Gastroesophageal sphincter (tissue), 4 donors: ENCODE results near the gene EPHA7. TPM values are rescaled to one million over a fixed set of nuclear protein-coding genes. Genes with fewer than 3 reads are reported as not detected.

Source experiments
- ATAC-seq: fragments of 150-250 bp; one replicate; pipeline ENCODE4 v1.9.1; 2016; ENCODE audit warnings: mild to moderate bottlenecking, moderate library complexity
- H3K27ac ChIP-seq, 4 donors: fragments of 200-600 bp; sonication (generic) in 3 of 4; 1 replicate in 3 of 4; 2 replicates in 1 of 4; pipeline ENCODE4 v1.5.1; 2016 to 2019
- H3K27me3 ChIP-seq: fragments of 200-600 bp; sonication (generic); one replicate; pipeline ENCODE4 v1.5.1; 2019
- H3K36me3 ChIP-seq, 2 donors: fragments of 200-600 bp; sonication (generic); one replicate each; pipeline ENCODE4 v1.5.1; 2019; ENCODE audit warnings: control low read depth in 1 of 2
- H3K4me1 ChIP-seq, 3 donors: fragments of 200-600 bp; sonication (generic); 1 replicate in 2 of 3; 2 replicates in 1 of 3; pipeline ENCODE4 v1.5.1; 2016 to 2019; ENCODE audit warnings: control low read depth in 2 of 3
- H3K4me3 ChIP-seq, 2 donors: fragments of 200-600 bp; sonication (generic); one replicate each; pipeline ENCODE4 v1.5.1; 2019; ENCODE audit warnings: mild to moderate bottlenecking in 1 of 2, moderate library complexity in 1 of 2
- H3K9me3 ChIP-seq, 3 donors: fragments of 200-600 bp; sonication (generic); one replicate each; pipeline ENCODE4 v1.5.1; 2017 to 2019; ENCODE audit warnings: control low read depth in 2 of 3
- EP300 ChIP-seq: sonication (generic); formaldehyde crosslinking; IDR thresholded peaks from one replicate; pipeline ENCODE4 v1.6.1; 2017; ENCODE audit warnings: antibody characterized with exemption, mild to moderate bottlenecking
- POLR2A ChIP-seq, 2 donors: fragments of 450-650 bp; IDR thresholded peaks; one replicate each; pipeline ENCODE4 v1.6.1; 2017; ENCODE audit warnings: antibody characterized with exemption in 2 of 2, mild to moderate bottlenecking in 2 of 2, moderate library complexity in 1 of 2
- POLR2AphosphoS5 ChIP-seq: sonication (generic); formaldehyde crosslinking; IDR thresholded peaks from one replicate; pipeline ENCODE4 v1.6.1; 2017; ENCODE audit warnings: antibody characterized with exemption
- WGBS, 2 donors: methylation state at CpG; one replicate each; pipeline ENCODE4 v1.1.5; 2018; ENCODE audit warnings: low coverage in 1 of 2; 5-methylcytosine and 5-hydroxymethylcytosine counted together
- total RNA-seq, 4 donors: library from RNA; depleted of rRNA; stranded (reverse); fragments of >200 nt; gene quantifications; one replicate each; pipeline ENCODE4 v1.1.0, GENCODE V29; 2016
- TF ChIP-seq, protein P1 (sequence below), 4 experiments: fragments of 200-600 bp in 2 of 4; fragments of 450-650 bp in 2 of 4; sonication (generic) in 1 of 4; IDR thresholded peaks; one replicate each; pipeline ENCODE4 v1.5.1; 2017 to 2019; ENCODE audit warnings: antibody characterized with exemption in 4 of 4, mild to moderate bottlenecking in 2 of 4, moderate library complexity in 2 of 4

The EPHA7 gene
- total RNA-seq, 4 donors from 2014 or later, result 71.6 to 210 (median 175) TPM

DNA sequence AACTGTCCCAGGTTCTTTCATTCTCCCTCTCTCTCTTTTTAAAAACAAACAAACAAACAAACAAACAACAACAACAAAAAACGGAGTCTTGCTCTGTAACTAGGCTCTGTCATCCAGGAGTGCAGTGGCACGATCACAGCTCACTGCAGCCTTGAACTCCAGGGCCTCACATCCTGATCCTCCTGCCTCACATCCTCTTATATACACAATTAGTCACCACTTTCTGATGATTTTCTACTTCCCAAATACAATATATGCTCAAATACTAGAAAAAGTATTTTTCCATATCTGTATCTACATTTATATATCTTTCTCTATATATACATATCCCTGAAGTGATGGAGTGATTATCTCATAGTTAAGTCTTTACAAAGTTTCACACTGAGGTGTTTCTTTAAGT is 170.7 kb downstream of the EPHA7 start:
- peaks cover 0 to 44% (median 5%) of the 10 kb centered on the region in 3 donors for H3K4me1 ChIP-seq
- TF ChIP-seq POLR2A (IDR thresholded peaks at IDR 0.05) (no peak), EP300 (no peak), POLR2AphosphoS5 (no peak)
- TF ChIP-seq, protein P1, sequence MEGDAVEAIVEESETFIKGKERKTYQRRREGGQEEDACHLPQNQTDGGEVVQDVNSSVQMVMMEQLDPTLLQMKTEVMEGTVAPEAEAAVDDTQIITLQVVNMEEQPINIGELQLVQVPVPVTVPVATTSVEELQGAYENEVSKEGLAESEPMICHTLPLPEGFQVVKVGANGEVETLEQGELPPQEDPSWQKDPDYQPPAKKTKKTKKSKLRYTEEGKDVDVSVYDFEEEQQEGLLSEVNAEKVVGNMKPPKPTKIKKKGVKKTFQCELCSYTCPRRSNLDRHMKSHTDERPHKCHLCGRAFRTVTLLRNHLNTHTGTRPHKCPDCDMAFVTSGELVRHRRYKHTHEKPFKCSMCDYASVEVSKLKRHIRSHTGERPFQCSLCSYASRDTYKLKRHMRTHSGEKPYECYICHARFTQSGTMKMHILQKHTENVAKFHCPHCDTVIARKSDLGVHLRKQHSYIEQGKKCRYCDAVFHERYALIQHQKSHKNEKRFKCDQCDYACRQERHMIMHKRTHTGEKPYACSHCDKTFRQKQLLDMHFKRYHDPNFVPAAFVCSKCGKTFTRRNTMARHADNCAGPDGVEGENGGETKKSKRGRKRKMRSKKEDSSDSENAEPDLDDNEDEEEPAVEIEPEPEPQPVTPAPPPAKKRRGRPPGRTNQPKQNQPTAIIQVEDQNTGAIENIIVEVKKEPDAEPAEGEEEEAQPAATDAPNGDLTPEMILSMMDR (IDR thresholded peaks at IDR 0.05), result no peak
- 43 to 46% methylated on average over 2 of the region's 2 CpGs for WGBS, 2 donors

DNA sequence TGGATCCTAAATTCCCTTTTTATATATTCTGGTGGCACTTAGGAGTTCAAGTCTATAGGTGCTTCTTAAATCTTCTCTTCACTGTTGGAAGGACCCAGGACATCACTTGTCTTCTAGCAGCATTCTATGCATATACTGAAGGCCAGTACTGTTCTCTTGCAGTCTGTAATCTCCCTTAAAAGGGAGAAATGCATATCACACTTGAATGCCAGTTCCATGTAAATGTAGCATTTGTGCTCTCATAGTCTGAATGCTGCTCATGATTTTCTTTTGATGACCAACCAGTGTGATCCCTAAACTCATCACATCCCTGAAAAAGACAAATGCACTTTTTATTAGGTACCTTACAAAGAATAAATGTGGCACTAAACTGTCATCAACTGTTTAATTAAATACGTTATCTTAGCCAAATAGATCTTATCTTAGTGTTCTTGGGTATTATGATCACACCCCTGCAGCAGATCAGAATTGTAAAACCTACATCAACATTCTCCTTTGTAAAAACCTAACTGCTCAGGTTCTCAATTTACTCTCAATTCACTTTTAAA is 176.1 kb downstream of the EPHA7 start:
- WGBS, 2 donors, result 36 to 50% methylated on average over 1 of the region's 1 CpG
- TF ChIP-seq EP300 (no peak), POLR2AphosphoS5 (no peak), POLR2A (IDR thresholded peaks at IDR 0.05) (no peak)
- TF ChIP-seq, protein P1 (IDR thresholded peaks at IDR 0.05), result no peak
- H3K4me1 ChIP-seq, result peaks cover 0 to 43% (median 8%) of the 10 kb centered on the region in 3 donors

More for the DNA sequence above, 170.7 kb downstream of the EPHA7 start:
- H3K9me3 ChIP-seq, result no peaks in the 10 kb centered on the region
- H3K4me3 ChIP-seq, result no peak overlapping the region
- peak overlapping the region in 1 of 4 donors; percentile 33 for H3K27ac ChIP-seq
- ATAC-seq, result no peak
- peaks cover 0 to 26% of the 10 kb centered on the region in 2 donors for H3K36me3 ChIP-seq
- no peaks in the 10 kb centered on the region for H3K27me3 ChIP-seq

DNA sequence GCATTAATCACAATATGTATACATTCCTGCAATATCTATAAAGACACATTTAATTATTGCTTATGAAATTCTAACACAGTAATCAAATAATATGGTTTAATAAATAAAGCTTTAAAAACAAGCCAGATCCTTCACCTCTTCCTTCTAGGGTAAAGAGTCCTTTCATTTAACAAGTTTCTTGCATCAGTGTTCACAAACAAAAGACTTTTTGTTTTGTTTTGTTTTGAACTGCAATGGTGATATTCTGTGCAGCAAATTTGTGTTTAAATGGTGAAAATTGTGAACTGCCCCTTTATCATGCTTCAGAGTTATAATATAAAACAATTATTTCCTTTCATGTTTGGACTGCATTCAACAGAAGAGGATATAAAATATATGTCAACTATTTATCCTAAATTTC is 177.3 kb downstream of the EPHA7 start:
- H3K27me3 ChIP-seq, result no peaks in the 10 kb centered on the region
- no peak for ATAC-seq
- H3K27ac ChIP-seq, result peak overlapping the region in 1 of 4 donors; percentile 48
- H3K36me3 ChIP-seq, result peaks cover 0 to 26% of the 10 kb centered on the region in 2 donors
- H3K9me3 ChIP-seq, result no peaks in the 10 kb centered on the region
- H3K4me3 ChIP-seq, result no peak overlapping the region
- TF ChIP-seq POLR2A (IDR thresholded peaks at IDR 0.05), result no peak
- no peak for TF ChIP-seq EP300
- TF ChIP-seq, protein P1 (IDR thresholded peaks at IDR 0.05), result no peak
- TF ChIP-seq POLR2AphosphoS5, result no peak
- peaks cover 0 to 41% (median 4%) of the 10 kb centered on the region in 3 donors for H3K4me1 ChIP-seq

More for the DNA sequence above, 176.1 kb downstream of the EPHA7 start:
- Histone ChIP-seq H3K27ac (peak overlapping the region in 2 of 4 donors; percentile 13 to 48), H3K27me3 (no peaks in the 10 kb centered on the region), H3K36me3 (peaks cover 0 to 26% of the 10 kb centered on the region in 2 donors), H3K4me3 (no peak overlapping the region), H3K9me3 (no peaks in the 10 kb centered on the region)
- no peak for ATAC-seq

DNA sequence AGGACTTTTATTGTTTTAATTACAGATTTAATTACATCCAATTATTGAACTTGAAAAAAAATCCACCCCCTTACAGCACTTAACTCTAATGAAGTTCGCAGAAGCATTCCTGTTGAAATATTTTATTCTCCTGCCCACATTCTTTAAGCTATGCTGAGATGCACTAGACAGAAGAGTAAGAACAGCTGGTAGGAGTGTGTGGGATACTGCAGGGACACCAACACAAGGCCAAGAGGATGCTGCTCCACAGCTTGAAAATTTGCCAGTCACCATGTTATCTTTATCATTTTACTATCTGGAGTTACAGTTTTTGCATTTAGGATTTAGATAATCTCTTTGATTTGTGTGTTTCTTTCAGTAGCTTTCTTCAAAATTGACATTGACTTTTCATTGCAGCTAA is 180.7 kb downstream of the EPHA7 start:
- H3K9me3 ChIP-seq, result no peaks in the 10 kb centered on the region
- H3K4me3 ChIP-seq, result no peak overlapping the region
- TF ChIP-seq, protein P1 (IDR thresholded peaks at IDR 0.05), result no peak
- no peak for TF ChIP-seq POLR2AphosphoS5
- TF ChIP-seq EP300, result no peak
- peaks cover 0 to 44% (median 4%) of the 10 kb centered on the region in 3 donors for H3K4me1 ChIP-seq
- WGBS, 2 donors, result 30 to 75% methylated on average over 1 of the region's 1 CpG
- H3K27me3 ChIP-seq, result no peaks in the 10 kb centered on the region
- no peak for ATAC-seq
- H3K27ac ChIP-seq, result no peak overlapping the region
- no peaks in the 10 kb centered on the region for H3K36me3 ChIP-seq

DNA sequence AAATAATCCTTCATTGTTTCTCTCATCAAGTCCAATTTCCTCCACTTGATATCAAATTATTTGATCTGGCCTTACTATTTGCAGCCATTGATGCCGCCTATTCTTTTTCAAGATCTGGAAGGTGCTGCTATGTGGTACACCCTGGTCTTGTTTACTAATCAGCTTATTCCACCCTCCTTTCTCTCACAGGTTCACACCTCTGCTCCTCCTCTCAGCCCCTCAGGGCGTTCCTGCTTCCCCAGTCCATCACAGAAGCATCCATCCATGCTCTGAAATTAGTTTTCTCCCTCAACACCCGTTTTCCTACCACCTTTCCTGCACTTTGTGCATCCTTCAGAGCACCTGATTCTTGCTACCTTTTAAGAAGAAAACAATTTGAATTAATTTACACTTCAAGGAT is 183.6 kb downstream of the EPHA7 start:
- Histone ChIP-seq H3K9me3 (no peaks in the 10 kb centered on the region), H3K27me3 (no peaks in the 10 kb centered on the region), H3K4me1 (peaks cover 0 to 23% (median 0%) of the 10 kb centered on the region in 3 donors), H3K4me3 (no peak overlapping the region), H3K36me3 (no peaks in the 10 kb centered on the region), H3K27ac (peak overlapping the region in 1 of 4 donors; percentile 61)
- TF ChIP-seq, protein P1 (IDR thresholded peaks at IDR 0.05), result no peak
- TF ChIP-seq POLR2AphosphoS5 (no peak), EP300 (no peak), POLR2A (IDR thresholded peaks at IDR 0.05) (no peak)
- 41 to 65% methylated on average over 3 of the region's 3 CpGs for whole genome bisulfite sequencing, 2 donors
- ATAC-seq, result no peak
